GM21576 (cell line): ENCODE data around the gene KCNK4.
A peak's percentile ranks its signal among the peaks of the same experiment; 100 is the strongest.
"Not testable (repeated sequence)": the region's sequence is repeated elsewhere in the genome, so short reads cannot be mapped to it uniquely, and the experiment has no call there.

Experiments used
- ATAC-seq: cut with Tn5 transposase; IDR thresholded peaks from one replicate; pipeline ENCODE4 v1.9.1; 2021; ENCODE audit warnings: mild to moderate bottlenecking, moderate library complexity; ENCODE audit not compliant: unreplicated experiment

The KCNK4 gene

GRCh38 chr11:64305691-64306562, 14.8 kb downstream of the KCNK4 start:
- peak; percentile 17 for ATAC-seq

DNA sequence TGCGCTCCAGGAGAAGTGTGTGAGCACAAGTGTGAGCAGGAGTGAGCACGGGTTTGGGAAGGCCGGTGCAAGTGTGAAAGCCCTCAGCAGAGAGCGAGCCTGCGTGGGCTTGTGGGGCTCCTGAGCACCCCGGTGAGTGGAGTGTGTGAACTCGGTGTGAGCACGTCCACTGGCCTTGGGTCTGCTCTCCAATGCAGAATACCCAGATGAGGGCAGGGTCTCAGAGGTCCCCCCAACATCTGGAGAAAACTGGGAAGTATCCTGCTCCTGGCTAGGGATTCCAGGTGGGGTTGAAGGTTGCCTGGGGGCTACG, 15.4 kb downstream of the KCNK4 start:
- ATAC-seq: no peak

DNA sequence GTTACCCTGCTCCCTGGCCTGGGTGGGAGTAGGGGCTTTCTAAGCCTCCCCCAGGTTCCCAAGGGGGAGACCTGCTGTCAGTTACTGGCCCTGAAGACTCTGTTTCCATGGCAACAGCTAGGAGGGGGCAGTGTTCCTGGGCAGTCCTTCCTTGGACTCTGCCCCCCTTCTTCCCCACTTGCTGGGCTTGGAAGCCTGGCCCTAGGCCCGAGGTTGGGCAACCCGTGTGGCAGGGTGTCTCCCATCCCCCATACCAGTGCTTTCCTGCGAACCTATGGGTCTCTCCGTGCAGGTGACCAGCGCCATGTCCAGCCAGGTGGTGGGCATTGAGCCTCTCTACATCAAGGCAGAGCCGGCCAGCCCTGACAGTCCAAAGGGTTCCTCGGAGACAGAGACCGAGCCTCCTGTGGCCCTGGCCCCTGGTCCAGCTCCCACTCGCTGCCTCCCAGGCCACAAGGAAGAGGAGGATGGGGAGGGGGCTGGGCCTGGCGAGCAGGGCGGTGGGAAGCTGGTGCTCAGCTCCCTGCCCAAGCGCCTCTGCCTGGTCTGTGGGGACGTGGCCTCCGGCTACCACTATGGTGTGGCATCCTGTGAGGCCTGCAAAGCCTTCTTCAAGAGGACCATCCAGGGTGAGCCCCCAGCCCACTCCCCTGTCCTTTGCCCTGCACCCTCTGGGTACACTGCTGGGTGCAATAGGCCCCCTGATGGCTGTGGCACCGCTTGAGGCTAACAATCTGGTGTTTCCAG, 15.9 kb downstream of the KCNK4 start:
- no peak for ATAC-seq

DNA sequence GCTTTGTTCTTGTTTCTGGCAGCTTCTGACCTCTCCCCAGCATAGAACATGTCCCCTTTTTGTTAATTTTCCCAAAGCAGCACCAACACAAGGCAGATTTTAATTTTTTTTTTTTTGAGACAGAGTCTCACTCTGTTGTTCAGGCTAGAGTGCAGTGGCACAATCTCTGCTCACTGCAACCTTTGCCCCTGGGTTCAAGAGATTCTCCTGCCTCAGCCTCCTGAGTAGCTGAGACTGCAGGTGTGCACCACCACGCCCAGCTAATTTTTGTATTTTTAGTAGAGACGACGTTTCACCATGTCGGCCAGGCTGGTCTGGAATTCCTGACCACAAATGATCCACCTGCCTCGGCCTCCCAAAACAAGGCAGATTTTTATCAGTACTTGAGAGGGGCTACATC, 16.7 kb downstream of the KCNK4 start:
- not testable (repeated sequence) for ATAC-seq

- no peak for ATAC-seq
These were observed 21.8 kb downstream of the KCNK4 start for GRCh38 chr11:64312947-64313346.

DNA sequence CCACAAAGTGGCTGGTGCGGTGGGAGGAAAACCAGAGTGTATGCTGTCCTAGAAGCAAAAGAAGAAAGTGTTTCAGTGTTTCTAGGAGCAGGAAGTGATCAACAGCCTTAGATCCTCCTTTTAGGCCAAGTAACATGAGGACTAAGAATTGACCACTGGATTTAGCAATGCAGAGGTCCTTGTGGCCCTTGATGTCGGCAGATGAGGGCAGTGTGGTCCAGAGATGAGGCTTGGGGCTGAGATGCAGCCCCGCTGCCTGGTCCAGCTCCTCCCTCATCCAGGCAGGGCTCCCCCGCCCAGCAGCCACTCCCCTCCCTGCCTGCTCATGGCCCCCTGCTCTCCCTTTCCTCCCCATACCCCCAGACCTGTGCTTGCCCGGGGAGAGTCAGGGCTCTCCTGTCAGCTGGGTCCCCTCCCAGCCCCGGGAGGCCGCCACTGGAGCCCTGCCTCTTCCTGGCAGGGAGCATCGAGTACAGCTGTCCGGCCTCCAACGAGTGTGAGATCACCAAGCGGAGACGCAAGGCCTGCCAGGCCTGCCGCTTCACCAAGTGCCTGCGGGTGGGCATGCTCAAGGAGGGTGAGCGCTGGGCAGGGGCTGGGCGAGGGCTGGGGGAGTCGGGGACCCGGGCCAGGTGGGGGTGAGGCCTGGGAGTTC, 22.5 kb downstream of the KCNK4 start:
- ATAC-seq: no peak

DNA sequence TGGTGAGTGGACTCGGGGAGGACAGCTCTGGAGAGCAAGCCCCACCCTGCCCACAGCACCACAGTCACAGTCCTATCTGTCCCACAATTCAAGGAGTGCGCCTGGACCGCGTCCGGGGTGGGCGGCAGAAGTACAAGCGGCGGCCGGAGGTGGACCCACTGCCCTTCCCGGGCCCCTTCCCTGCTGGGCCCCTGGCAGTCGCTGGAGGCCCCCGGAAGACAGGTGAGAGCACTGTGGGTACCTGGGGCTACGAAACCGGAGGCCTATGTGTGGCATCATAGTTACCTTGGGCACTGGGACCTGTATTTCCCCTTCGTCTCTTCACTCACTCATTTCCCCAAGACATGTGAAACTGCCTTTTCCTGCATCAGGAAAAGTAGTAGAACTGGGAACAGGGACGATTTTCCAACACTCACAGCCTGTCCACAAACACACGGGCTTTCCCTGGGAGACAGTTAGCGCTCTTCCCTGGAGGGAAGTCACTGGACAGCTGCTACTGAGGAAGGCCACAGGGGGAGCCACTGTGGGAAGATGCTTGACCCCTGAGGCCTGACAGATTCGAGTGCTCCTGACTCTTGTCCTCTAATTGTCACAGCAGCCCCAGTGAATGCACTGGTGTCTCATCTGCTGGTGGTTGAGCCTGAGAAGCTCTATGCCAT, 23.2 kb downstream of the KCNK4 start:
- no peak for ATAC-seq

DNA sequence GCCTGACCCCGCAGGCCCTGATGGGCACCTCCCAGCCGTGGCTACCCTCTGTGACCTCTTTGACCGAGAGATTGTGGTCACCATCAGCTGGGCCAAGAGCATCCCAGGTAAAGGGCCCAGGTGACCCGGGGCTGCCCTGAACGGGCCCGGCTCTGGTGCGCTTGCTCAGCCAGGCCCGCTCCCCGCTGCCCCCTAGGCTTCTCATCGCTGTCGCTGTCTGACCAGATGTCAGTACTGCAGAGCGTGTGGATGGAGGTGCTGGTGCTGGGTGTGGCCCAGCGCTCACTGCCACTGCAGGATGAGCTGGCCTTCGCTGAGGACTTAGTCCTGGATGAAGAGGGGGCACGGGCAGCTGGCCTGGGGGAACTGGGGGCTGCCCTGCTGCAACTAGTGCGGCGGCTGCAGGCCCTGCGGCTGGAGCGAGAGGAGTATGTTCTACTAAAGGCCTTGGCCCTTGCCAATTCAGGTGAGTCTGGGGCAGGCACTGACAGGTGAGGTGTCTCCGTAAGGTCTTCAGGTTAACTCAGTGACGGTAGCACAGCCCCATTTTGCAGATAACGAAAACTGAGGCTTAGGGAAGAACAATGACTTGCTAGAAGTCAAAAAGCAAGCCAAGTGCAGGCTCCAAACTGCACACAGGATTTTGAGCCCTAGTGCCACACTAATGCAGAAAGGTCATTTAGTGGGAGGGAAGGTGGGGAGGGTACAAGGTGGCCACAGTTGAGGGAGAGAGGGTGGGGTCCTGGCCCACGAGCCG, 23.9 kb downstream of the KCNK4 start:
- no peak for ATAC-seq

GRCh38 chr11:64315667-64316526, 24.8 kb downstream of the KCNK4 start:
- not testable (repeated sequence) for ATAC-seq

DNA sequence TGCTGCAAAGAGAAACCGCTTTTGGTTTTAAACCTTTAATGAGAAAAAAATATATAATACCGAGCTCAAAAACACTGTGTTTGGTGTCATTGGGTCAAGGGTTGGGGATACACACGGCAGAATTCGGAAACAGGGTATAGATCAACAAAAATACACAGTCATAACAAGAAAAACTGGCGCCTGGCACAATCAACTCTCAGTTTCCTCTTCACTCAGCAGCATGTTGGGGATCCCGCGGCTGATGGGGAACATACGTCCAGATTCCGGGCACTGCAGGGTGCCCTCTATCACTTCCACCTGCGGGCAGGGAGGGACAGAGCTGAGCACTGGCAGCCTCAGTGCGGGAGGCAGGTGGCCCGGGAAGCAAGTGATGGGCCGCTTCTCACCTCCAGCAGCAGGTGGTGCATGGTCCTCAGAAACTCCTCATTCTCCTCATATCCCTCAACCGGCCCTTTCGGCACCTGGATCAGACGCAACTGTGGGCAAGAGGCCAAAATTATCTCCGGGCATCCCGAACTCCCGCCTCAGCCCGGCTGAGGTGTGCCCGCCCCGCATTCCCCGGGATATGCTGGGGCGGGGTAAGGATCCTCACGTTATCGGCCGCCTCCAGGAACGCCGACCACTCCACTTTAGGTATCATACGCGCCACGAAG, 25.7 kb downstream of the KCNK4 start:
- peak; percentile 6 for ATAC-seq

DNA sequence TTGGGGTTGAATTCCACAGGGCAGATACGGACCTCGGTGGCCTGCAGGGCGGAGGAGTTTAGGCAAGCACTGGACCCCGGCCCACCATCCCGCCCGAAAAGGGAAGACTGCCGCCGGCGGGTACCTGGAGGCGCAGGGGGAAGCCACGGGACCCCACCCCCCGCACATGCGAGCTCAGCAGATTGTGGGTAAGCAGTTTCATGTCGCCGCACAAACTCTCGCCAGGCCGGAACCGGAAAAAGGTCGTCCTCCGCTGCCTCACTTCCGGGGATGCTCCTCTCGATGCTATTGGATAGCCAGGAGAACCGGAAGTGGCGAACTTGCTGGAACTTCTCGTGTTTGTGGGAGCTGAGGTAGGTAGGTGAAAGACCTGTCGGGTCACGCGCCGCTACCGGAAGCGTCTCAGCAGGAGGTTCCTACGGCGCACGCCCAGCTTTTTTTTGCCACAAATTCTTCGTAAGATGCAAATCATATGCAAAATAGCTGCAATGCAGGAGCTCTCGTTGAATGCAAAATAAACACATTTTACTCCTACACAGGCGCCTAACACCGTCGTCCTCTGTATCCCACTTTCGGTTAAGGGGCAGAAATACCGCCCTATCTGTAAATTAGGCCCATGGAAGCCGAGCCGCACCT, 26.3 kb downstream of the KCNK4 start, which contains the start of gene TRMT112:
Gene TRMT112 (minus strand): TSS at position 235 of the 636 bp plus-strand sequence. CDS start 33 bp downstream, at position 202.
- peak; percentile 49 for ATAC-seq

GRCh38 chr11:64317961-64318765, 27.1 kb downstream of the KCNK4 start, which contains the start of gene PRDX5:
Gene PRDX5 (plus strand): TSS chr11:64318121. CDS start chr11:64318216, 95 bp downstream.
- ATAC-seq: peak; percentile 64

- no peak for ATAC-seq
These were observed 28.0 kb downstream of the KCNK4 start for GRCh38 chr11:64318766-64319761.

DNA sequence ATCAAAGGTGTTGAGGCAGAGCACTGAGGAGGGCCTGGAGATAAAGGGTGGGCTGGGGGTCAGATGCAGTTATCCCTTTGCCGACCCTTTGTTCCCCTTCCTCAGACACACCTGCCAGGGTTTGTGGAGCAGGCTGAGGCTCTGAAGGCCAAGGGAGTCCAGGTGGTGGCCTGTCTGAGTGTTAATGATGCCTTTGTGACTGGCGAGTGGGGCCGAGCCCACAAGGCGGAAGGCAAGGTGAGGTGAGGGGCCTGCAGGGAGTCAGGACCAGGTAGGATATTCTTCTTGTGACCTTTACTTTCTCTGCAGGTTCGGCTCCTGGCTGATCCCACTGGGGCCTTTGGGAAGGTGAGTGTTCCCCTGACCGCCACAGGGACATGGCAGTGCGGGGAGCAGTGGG, 29.5 kb downstream of the KCNK4 start:
- ATAC-seq: no peak

GRCh38 chr11:64321026-64321425, 29.9 kb downstream of the KCNK4 start:
- ATAC-seq: no peak

GRCh38 chr11:64321533-64321932, 30.4 kb downstream of the KCNK4 start:
- ATAC-seq: no peak
